NB4 (cell line): ENCODE data around the gene GALNT14.

ENCODE experiments used
- MYC ChIP-seq: IDR thresholded peaks from 2 replicates; pipeline ENCODE4 v1.6.1; 2011; ENCODE audit warnings: low read depth, low read length
- TF ChIP-seq, protein P1 (sequence below): IDR thresholded peaks from one replicate; pipeline ENCODE4 v1.5.1; 2012; ENCODE audit warnings: low read depth, low read length
- TF ChIP-seq, protein P2 (sequence below): IDR thresholded peaks from 2 replicates; pipeline ENCODE4 v1.6.1; 2011; ENCODE audit warnings: low read depth, low read length

GRCh38 chr2:30990176-30990575 is 148.1 kb downstream of the GALNT14 start:
- TF ChIP-seq, protein P1, sequence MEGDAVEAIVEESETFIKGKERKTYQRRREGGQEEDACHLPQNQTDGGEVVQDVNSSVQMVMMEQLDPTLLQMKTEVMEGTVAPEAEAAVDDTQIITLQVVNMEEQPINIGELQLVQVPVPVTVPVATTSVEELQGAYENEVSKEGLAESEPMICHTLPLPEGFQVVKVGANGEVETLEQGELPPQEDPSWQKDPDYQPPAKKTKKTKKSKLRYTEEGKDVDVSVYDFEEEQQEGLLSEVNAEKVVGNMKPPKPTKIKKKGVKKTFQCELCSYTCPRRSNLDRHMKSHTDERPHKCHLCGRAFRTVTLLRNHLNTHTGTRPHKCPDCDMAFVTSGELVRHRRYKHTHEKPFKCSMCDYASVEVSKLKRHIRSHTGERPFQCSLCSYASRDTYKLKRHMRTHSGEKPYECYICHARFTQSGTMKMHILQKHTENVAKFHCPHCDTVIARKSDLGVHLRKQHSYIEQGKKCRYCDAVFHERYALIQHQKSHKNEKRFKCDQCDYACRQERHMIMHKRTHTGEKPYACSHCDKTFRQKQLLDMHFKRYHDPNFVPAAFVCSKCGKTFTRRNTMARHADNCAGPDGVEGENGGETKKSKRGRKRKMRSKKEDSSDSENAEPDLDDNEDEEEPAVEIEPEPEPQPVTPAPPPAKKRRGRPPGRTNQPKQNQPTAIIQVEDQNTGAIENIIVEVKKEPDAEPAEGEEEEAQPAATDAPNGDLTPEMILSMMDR: no peak
- TF ChIP-seq, protein P2, sequence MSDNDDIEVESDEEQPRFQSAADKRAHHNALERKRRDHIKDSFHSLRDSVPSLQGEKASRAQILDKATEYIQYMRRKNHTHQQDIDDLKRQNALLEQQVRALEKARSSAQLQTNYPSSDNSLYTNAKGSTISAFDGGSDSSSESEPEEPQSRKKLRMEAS: no peak
- no peak for TF ChIP-seq MYC
